ENCODE results near the gene PPIL1. TPM values are rescaled to one million over a fixed set of nuclear protein-coding genes. Genes with fewer than 3 reads are reported as not detected.

Gene PPIL1
- total and polyA plus RNA-seq, 4 donors: 9.6 to 33.7 (median 12.7) TPM

DNA sequence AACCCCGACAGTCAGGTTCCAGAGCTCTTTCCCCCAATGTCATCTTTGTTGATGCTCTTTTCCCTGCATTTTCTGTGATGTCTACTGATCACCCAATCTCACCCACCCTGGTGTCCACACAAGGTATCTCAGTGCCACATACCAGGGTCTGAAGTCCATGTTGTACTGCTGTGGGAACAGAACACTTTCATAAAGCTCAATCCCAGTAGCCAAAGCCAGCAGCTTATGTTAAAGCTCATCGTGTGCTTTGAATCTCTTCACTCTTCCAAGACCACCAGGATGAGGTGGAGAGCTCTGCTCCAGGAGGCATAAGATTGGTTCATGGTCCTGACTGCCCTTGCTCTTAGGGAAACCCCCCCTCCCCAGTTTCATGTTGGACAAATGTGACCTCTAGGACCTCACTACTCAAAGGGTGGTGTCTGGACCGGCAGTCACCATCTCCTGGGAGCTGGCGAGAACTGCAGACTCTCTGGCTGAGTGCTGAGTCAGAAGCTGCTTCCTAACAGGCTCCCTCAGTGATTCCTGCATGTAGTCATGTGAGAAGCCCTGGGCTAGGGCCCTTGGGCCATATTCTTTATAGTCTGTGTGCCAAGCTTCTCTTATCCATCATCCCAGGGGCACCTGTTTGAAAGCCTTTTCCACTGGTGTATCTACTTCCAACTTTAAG lies 22.0 kb downstream of the PPIL1 start:
- peak in 1 of 2 donors; percentile 65 for DNase-seq

DNA sequence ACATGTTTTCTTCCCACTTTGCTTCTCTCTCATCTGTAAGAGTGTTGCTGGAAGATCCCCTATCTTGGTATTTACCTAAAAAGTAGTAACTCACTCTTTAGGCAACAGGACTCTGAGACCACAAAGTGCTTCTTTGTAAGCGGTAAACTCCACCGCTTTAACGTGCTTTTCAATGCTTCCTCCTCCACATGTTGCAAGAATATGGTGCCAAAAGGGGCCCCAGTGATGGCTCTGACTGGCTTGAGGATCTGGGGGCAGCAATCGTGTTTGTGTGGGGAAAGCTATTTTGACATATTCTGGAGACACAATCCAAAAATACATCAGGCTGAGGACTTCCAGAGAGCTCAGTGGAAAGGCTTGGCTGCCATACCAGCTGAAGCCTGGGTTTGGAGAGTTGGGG lies 23.0 kb downstream of the PPIL1 start:
- WGBS, 2 donors: 45 to 53% methylated on average over 4 of the region's 4 CpGs
- intact Hi-C loops (cut with DNase I): loop anchor here (2.0 to 10.0 kb wide), 3 partner anchors 84 to 227 kb away; no protein-coding TSS in a partner anchor
- peak overlapping the region in 1 of 2 donors; percentile 39 for H3K27ac ChIP-seq (ENCODE audit: low read depth in 1 of 2, low read length in 2 of 2)
- ATAC-seq (ENCODE audit: low FRiP score) (no peak), DNase-seq (no peak)
- H3K9me3 ChIP-seq (ENCODE audit: control insufficient read depth, low read length): no peaks in the 10 kb centered on the region
- H3K4me1 ChIP-seq (ENCODE audit: control insufficient read depth in 1 of 2, insufficient read depth in 2 of 2, low read length in 2 of 2): peaks cover 0 to 2% of the 10 kb centered on the region in 2 donors
- no peaks in the 10 kb centered on the region for H3K27me3 ChIP-seq (ENCODE audit: control insufficient read depth in 1 of 2, insufficient read depth in 2 of 2, low read length in 1 of 2)
- peaks cover 0 to 2% of the 10 kb centered on the region in 2 donors for H3K36me3 ChIP-seq (ENCODE audit: control insufficient read depth in 1 of 2, insufficient read depth in 2 of 2, low read length in 1 of 2)
- no peak overlapping the region for H3K4me3 ChIP-seq (ENCODE audit: low read length in 2 of 2)

More for the DNA sequence above, 22.0 kb downstream of the PPIL1 start:
- H3K4me1 ChIP-seq (ENCODE audit: control insufficient read depth in 1 of 2, insufficient read depth in 2 of 2, low read length in 2 of 2): peaks cover 0 to 2% of the 10 kb centered on the region in 2 donors
- H3K27ac ChIP-seq (ENCODE audit: low read depth in 1 of 2, low read length in 2 of 2): peak overlapping the region; percentile 0 to 77
- 46 to 56% methylated on average over 4 of the region's 4 CpGs for WGBS, 2 donors
- H3K9me3 ChIP-seq (ENCODE audit: control insufficient read depth, low read length): no peaks in the 10 kb centered on the region
- no peak overlapping the region for H3K4me3 ChIP-seq (ENCODE audit: low read length in 2 of 2)
- H3K36me3 ChIP-seq (ENCODE audit: control insufficient read depth in 1 of 2, insufficient read depth in 2 of 2, low read length in 1 of 2): peaks cover 0 to 2% of the 10 kb centered on the region in 2 donors
- ATAC-seq (ENCODE audit: low FRiP score): peak; percentile 27
- intact Hi-C loops (cut with DNase I): loop anchor here (2.0 to 10.0 kb wide), 3 partner anchors 85 to 228 kb away; no protein-coding TSS in a partner anchor
- no peaks in the 10 kb centered on the region for H3K27me3 ChIP-seq (ENCODE audit: control insufficient read depth in 1 of 2, insufficient read depth in 2 of 2, low read length in 1 of 2)

DNA sequence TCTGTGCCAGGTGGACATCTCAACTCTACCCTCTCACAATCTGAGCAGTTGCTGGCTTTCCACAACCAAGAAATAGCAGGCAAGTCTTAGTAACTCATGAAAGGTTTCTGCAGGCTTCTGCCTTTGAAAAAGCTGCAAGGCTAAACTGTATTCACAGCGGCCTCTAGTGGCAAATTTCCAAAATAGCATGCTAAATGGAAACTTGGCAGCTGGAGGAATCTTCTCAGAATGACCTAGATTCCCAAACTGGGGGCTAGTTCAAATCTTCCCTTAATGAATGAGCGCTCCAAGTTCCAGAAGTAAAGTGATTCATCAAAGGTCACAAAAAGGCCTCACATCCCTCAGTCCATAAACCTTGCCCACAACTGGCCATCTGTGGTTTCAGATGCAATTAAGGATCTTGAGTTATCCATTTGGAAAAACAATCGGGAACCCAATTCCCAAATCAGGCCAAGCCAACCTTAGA lies 23.4 kb downstream of the PPIL1 start:
- ATAC-seq (ENCODE audit: low FRiP score) (peak; percentile 80), DNase-seq (no peak)
- intact Hi-C loops (cut with DNase I): loop anchor here (5.0 to 10.0 kb wide), 2 partner anchors 84 to 226 kb away; no protein-coding TSS in a partner anchor

DNA sequence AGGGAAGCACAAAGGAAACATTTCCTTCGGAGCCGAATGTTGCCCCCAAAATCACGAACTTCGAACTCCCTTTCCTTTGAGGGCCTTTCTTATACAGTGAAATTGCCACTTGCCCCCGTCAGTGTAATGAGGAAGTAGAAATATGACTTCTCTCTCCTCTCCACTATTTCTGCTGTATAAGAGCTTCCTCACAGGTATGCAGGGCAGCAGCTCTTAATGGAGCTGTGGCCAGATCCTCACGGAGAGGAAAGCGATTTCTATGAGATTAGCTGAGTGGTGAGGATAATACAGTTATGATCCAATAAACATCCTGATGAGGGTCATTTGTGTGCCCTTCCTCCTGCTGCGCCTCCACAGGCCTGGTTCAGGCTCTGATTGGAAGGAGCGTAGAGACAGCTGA lies 24.6 kb downstream of the PPIL1 start:
- ATAC-seq (ENCODE audit: low FRiP score) (no peak), DNase-seq (no peak)
- WGBS, 2 donors: 95 to 97% methylated on average over 9 of the region's 9 CpGs
- Histone ChIP-seq H3K27me3 (ENCODE audit: control insufficient read depth in 1 of 2, insufficient read depth in 2 of 2, low read length in 1 of 2) (no peaks in the 10 kb centered on the region), H3K4me1 (ENCODE audit: control insufficient read depth in 1 of 2, insufficient read depth in 2 of 2, low read length in 2 of 2) (peaks cover 0 to 2% of the 10 kb centered on the region in 2 donors), H3K9me3 (ENCODE audit: control insufficient read depth, low read length) (no peaks in the 10 kb centered on the region), H3K4me3 (ENCODE audit: low read length in 2 of 2) (no peak overlapping the region), H3K27ac (ENCODE audit: low read depth in 1 of 2, low read length in 2 of 2) (no peak overlapping the region), H3K36me3 (ENCODE audit: control insufficient read depth in 1 of 2, insufficient read depth in 2 of 2, low read length in 1 of 2) (no peaks in the 10 kb centered on the region)
- intact Hi-C loops (cut with DNase I): loop anchor here (5.0 to 10.0 kb wide), 2 partner anchors 83 to 225 kb away; no protein-coding TSS in a partner anchor

More for the DNA sequence above, 23.4 kb downstream of the PPIL1 start:
- no peaks in the 10 kb centered on the region for H3K27me3 ChIP-seq (ENCODE audit: control insufficient read depth in 1 of 2, insufficient read depth in 2 of 2, low read length in 1 of 2)
- H3K27ac ChIP-seq (ENCODE audit: low read depth in 1 of 2, low read length in 2 of 2): peak overlapping the region in 1 of 2 donors; percentile 39
- peaks cover 0 to 2% of the 10 kb centered on the region in 2 donors for H3K4me1 ChIP-seq (ENCODE audit: control insufficient read depth in 1 of 2, insufficient read depth in 2 of 2, low read length in 2 of 2)
- 33% methylated on average over 3 of the region's 3 CpGs for WGBS, 2 donors
- H3K36me3 ChIP-seq (ENCODE audit: control insufficient read depth in 1 of 2, insufficient read depth in 2 of 2, low read length in 1 of 2): peaks cover 0 to 2% of the 10 kb centered on the region in 2 donors
- no peak overlapping the region for H3K4me3 ChIP-seq (ENCODE audit: low read length in 2 of 2)
- no peaks in the 10 kb centered on the region for H3K9me3 ChIP-seq (ENCODE audit: control insufficient read depth, low read length)

DNA sequence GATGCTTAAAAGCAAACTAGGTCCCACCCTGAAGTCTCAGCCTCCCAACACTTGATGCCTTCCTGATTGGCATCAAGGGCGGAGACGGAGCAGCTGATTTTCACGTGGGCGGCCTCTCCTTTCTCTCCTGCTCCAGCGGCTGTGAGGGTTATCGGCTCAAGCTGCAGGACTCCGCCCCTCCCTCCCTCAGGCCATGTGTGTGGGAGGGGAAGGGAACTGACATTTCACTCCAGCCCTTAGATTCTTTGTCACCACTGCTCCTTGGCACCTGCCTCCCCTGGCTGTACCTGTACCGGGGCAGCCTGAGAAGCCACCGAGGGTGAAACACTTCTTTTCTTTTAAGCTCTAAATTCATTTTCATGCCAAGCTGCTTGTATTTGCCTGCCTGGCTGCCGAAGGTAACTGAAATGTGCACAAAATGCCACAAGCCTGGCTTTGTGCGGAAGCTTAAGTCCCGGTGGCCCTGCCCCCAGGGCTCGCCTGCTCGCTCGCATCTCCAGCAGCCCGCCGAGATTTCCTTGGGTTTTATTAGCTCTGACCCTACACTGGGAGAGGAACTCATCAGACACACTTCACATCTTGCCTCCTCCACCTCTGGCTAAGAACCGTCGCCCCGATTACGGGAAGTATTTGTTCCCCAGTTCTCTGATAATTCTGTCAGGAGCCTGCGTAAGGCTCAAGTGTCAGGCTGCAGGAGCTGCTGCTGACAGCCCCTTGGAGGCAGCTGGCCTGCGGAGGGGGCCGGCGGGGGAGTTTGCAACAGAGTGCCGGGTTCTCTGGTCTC lies 25.8 kb downstream of the PPIL1 start:
- 26 to 47% methylated on average over 25 to 26 of the region's 26 CpGs for WGBS, 2 donors

DNA sequence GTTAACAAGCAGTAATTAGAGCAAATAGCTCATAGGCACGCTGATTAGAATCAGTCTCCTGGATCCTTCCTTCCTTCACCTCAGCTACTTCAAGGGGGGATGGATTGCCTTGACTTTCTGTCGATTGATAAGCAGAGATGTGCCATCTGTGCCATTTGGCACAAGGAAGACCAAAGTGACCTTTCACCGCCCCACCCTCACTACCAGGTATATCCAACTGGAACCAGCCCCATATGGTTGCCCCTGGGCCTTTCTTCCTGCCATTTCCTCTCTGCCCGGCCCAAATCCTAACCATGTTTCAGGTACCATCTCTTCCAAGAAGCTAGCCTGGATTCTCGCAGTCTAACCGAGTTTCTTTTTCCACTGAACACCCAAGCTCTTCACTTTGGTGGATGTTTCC lies 26.6 kb downstream of the PPIL1 start:
- H3K9me3 ChIP-seq (ENCODE audit: control insufficient read depth, low read length): no peaks in the 10 kb centered on the region
- H3K36me3 ChIP-seq (ENCODE audit: control insufficient read depth in 1 of 2, insufficient read depth in 2 of 2, low read length in 1 of 2): no peaks in the 10 kb centered on the region
- ATAC-seq (ENCODE audit: low FRiP score) (no peak), DNase-seq (no peak)
- peaks cover 0 to 2% of the 10 kb centered on the region in 2 donors for H3K4me1 ChIP-seq (ENCODE audit: control insufficient read depth in 1 of 2, insufficient read depth in 2 of 2, low read length in 2 of 2)
- H3K4me3 ChIP-seq (ENCODE audit: low read length in 2 of 2): no peak overlapping the region
- intact Hi-C loops (cut with DNase I): loop anchor here in 1 of 2 donors (5.0 kb wide), 1 partner anchor 61 kb away; no protein-coding TSS in a partner anchor
- H3K27ac ChIP-seq (ENCODE audit: low read depth in 1 of 2, low read length in 2 of 2): no peak overlapping the region
- H3K27me3 ChIP-seq (ENCODE audit: control insufficient read depth in 1 of 2, insufficient read depth in 2 of 2, low read length in 1 of 2): no peaks in the 10 kb centered on the region
- WGBS, 2 donors: 95% methylated on average over 6 of the region's 6 CpGs

More for the DNA sequence above, 25.8 kb downstream of the PPIL1 start:
- Histone ChIP-seq H3K27ac (ENCODE audit: low read depth in 1 of 2, low read length in 2 of 2) (no peak overlapping the region), H3K9me3 (ENCODE audit: control insufficient read depth, low read length) (no peaks in the 10 kb centered on the region), H3K4me3 (ENCODE audit: low read length in 2 of 2) (no peak overlapping the region), H3K36me3 (ENCODE audit: control insufficient read depth in 1 of 2, insufficient read depth in 2 of 2, low read length in 1 of 2) (no peaks in the 10 kb centered on the region), H3K27me3 (ENCODE audit: control insufficient read depth in 1 of 2, insufficient read depth in 2 of 2, low read length in 1 of 2) (no peaks in the 10 kb centered on the region), H3K4me1 (ENCODE audit: control insufficient read depth in 1 of 2, insufficient read depth in 2 of 2, low read length in 2 of 2) (peaks cover 0 to 2% of the 10 kb centered on the region in 2 donors)
- intact Hi-C loops (cut with DNase I): loop anchor here in 1 of 2 donors (5.0 kb wide), 1 partner anchor 62 kb away; no protein-coding TSS in a partner anchor
- no peak for DNase-seq
- no peak for ATAC-seq (ENCODE audit: low FRiP score)

DNA sequence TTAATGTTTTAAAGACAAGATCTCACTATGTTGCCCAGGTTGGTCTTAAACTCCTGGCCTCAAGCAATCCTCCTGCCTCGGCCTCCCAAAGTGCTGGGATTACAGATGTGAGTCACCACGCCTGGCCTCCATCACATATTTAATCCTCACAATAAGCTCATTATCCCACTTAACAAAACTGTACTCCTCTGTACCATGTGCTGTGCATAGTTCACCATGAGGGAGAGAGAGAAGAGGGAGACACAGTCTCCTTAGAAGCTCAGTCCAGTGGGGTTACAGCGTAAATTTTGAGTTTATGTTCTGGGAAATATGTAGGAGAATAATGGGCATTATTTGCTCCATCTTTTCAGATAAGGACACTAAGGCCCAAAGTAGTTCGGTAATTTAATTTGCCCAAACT lies 27.5 kb downstream of the PPIL1 start:
- ATAC-seq (ENCODE audit: low FRiP score) (no peak), DNase-seq (no peak)
- Histone ChIP-seq H3K9me3 (ENCODE audit: control insufficient read depth, low read length) (no peaks in the 10 kb centered on the region), H3K36me3 (ENCODE audit: control insufficient read depth in 1 of 2, insufficient read depth in 2 of 2, low read length in 1 of 2) (no peaks in the 10 kb centered on the region), H3K4me3 (ENCODE audit: low read length in 2 of 2) (no peak overlapping the region), H3K27ac (ENCODE audit: low read depth in 1 of 2, low read length in 2 of 2) (no peak overlapping the region), H3K27me3 (ENCODE audit: control insufficient read depth in 1 of 2, insufficient read depth in 2 of 2, low read length in 1 of 2) (no peaks in the 10 kb centered on the region), H3K4me1 (ENCODE audit: control insufficient read depth in 1 of 2, insufficient read depth in 2 of 2, low read length in 2 of 2) (peaks cover 0 to 2% of the 10 kb centered on the region in 2 donors)
- intact Hi-C loops (cut with DNase I): loop anchor here in 1 of 2 donors (5.0 kb wide), 1 partner anchor 60 kb away; no protein-coding TSS in a partner anchor
- 96 to 97% methylated on average over 4 of the region's 4 CpGs for WGBS, 2 donors

DNA sequence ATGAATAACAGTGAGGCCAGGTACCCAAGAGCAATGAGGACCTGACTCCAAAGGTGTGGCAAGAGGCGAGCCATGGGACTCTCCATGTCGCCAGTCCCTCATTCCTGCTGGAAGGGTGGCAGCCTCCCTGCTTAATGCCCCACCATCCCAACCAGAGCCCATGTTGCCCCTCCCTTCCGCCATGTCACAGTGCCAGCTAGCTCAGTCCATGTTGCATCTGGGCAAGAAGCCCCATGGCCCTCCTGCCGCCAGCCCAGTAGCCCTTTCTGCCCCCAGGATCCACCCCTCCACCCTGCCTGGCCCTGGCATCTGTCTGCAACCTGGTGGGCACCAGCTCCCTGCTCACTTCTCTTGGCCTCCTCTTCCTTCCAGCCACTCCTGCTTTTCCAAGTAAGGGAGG lies 29.4 kb downstream of the PPIL1 start:
- Histone ChIP-seq H3K36me3 (ENCODE audit: control insufficient read depth in 1 of 2, insufficient read depth in 2 of 2, low read length in 1 of 2) (no peaks in the 10 kb centered on the region), H3K4me1 (ENCODE audit: control insufficient read depth in 1 of 2, insufficient read depth in 2 of 2, low read length in 2 of 2) (no peaks in the 10 kb centered on the region), H3K27ac (ENCODE audit: low read depth in 1 of 2, low read length in 2 of 2) (no peak overlapping the region), H3K4me3 (ENCODE audit: low read length in 2 of 2) (no peak overlapping the region), H3K9me3 (ENCODE audit: control insufficient read depth, low read length) (no peaks in the 10 kb centered on the region), H3K27me3 (ENCODE audit: control insufficient read depth in 1 of 2, insufficient read depth in 2 of 2, low read length in 1 of 2) (no peaks in the 10 kb centered on the region)
- no peak for ATAC-seq (ENCODE audit: low FRiP score)
- intact Hi-C loops (cut with DNase I): loop anchor here in 1 of 2 donors (5.0 kb wide), 1 partner anchor 58 kb away; no protein-coding TSS in a partner anchor
- WGBS, 2 donors: 71 to 96% methylated on average over 4 of the region's 4 CpGs
- DNase-seq: no peak

All from aorta (tissue), 5 donors.